BE2C (cell line): ENCODE data around the gene HTT-AS.

Source experiments
- DNase-seq: peaks from one replicate; pipeline ENCODE4 v3.0.0-alpha.2; 2020
- H3K27me3 ChIP-seq: fragments of 250-450 bp; sonication (Bioruptor Pico); 2 replicates; pipeline ENCODE4 v1.5.1; 2020; ENCODE audit warnings: mild to moderate bottlenecking
- H3K36me3 ChIP-seq: fragments of 250-450 bp; sonication (Bioruptor Pico); 2 replicates; pipeline ENCODE4 v1.5.1; 2020; ENCODE audit warnings: mild to moderate bottlenecking
- H3K4me1 ChIP-seq: fragments of 250-450 bp; sonication (Bioruptor Pico); 2 replicates; pipeline ENCODE4 v1.5.1; 2020
- H3K4me3 ChIP-seq: 2 replicates; pipeline ENCODE4 v1.5.1; 2011; ENCODE audit warnings: low read depth, low read length
- H3K9me3 ChIP-seq: fragments of 250-450 bp; sonication (Bioruptor Pico); 2 replicates; pipeline ENCODE4 v1.5.1; 2020
- TF ChIP-seq, protein P1 (sequence below): IDR thresholded peaks from 2 replicates; pipeline ENCODE4 v1.5.1; 2012; ENCODE audit warnings: mild to moderate bottlenecking, low read depth, low read length

Gene HTT-AS

GRCh38 chr4:3073158-3074077 lies 920 bp downstream of the HTT-AS start:
- TF ChIP-seq, protein P1, sequence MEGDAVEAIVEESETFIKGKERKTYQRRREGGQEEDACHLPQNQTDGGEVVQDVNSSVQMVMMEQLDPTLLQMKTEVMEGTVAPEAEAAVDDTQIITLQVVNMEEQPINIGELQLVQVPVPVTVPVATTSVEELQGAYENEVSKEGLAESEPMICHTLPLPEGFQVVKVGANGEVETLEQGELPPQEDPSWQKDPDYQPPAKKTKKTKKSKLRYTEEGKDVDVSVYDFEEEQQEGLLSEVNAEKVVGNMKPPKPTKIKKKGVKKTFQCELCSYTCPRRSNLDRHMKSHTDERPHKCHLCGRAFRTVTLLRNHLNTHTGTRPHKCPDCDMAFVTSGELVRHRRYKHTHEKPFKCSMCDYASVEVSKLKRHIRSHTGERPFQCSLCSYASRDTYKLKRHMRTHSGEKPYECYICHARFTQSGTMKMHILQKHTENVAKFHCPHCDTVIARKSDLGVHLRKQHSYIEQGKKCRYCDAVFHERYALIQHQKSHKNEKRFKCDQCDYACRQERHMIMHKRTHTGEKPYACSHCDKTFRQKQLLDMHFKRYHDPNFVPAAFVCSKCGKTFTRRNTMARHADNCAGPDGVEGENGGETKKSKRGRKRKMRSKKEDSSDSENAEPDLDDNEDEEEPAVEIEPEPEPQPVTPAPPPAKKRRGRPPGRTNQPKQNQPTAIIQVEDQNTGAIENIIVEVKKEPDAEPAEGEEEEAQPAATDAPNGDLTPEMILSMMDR = 0 out of 2 replicates have a peak, but pooled peaks have one; percentile 2
- H3K27me3 ChIP-seq = no peaks in the 10 kb centered on the region
- DNase-seq = no peak
- H3K36me3 ChIP-seq = no peaks in the 10 kb centered on the region
- no peaks in the 10 kb centered on the region for H3K4me1 ChIP-seq
- H3K9me3 ChIP-seq = no peaks in the 10 kb centered on the region
- H3K4me3 ChIP-seq = peak overlapping the region; percentile 61

- DNase-seq = no peak
- Histone ChIP-seq H3K27me3 (no peaks in the 10 kb centered on the region), H3K4me1 (no peaks in the 10 kb centered on the region), H3K4me3 (no peak overlapping the region), H3K9me3 (no peaks in the 10 kb centered on the region), H3K36me3 (no peaks in the 10 kb centered on the region)
- TF ChIP-seq, protein P1 = no peak
These were observed 2.5 kb downstream of the HTT-AS start for GRCh38 chr4:3071811-3072210.

DNA sequence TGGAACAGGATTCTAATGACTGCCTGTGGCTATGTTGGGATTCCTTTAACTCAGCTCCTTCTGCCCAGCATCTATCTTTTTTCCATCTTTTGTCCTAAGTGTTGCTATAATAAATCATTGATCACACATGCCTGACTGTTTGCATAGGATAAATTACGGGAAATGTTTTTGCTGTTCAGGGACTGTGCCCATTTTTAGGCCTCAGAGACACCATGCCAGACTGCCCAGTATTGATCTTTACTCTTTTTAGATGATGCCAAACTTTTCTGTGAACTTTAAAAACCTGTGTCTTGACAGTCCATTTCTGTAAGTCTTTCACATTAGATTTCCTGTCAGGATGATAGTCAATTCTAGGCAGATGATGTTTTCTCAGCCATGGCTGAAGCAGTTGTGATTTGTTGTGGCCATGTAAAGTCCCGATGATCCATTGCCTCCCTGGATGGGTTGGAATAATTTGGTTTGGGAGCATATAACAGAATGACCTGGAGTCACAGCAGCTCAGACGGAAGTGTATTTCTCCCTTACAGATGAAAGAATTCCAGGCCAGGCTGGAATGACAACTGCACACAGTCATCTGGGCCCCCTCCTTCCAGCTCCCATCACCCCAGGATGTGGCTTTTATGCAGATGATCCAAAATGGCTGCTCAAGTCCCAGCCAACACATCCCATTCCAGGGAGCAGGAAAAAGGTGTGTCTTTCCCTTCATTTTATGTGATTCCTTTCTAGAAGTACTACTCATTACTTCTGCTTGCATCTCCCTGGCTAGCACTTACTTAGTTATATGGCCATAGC lies 3.4 kb downstream of the HTT-AS start:
- no peak overlapping the region for H3K4me3 ChIP-seq
- H3K4me1 ChIP-seq = no peaks in the 10 kb centered on the region
- DNase-seq = no peak
- TF ChIP-seq, protein P1 = no peak
- H3K9me3 ChIP-seq = no peaks in the 10 kb centered on the region
- no peaks in the 10 kb centered on the region for H3K27me3 ChIP-seq
- no peaks in the 10 kb centered on the region for H3K36me3 ChIP-seq

DNA sequence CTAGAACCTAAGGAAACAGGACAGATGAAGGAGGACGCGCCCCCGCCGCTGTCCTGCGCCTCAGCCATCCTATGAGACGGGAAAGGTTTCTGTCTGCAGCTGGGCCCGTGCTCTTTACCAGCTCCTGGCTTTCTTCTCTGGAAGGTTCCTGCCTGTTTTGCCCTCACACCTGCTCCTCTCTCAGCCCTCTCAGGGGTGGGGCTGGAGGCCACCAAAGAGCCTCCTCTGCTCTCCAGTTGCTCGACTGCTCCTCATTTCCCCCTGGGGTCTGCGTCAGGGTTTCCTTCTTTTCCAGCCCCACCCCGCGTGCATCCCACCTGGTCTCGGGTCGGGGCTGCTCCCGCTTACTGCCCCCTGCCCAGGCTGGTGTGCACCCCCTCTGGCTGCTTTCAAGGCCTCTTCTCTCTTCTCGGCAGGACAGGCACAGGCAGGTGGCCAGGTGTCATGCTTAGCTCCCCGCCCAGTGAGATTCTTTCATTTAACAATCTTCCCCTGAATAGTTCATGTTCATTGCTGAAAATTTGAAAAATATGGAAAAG lies 4.6 kb downstream of the HTT-AS start:
- no peaks in the 10 kb centered on the region for H3K4me1 ChIP-seq
- no peak for DNase-seq
- no peaks in the 10 kb centered on the region for H3K27me3 ChIP-seq
- H3K9me3 ChIP-seq = no peaks in the 10 kb centered on the region
- H3K36me3 ChIP-seq = no peaks in the 10 kb centered on the region
- H3K4me3 ChIP-seq = no peak overlapping the region
- TF ChIP-seq, protein P1 = no peak

DNA sequence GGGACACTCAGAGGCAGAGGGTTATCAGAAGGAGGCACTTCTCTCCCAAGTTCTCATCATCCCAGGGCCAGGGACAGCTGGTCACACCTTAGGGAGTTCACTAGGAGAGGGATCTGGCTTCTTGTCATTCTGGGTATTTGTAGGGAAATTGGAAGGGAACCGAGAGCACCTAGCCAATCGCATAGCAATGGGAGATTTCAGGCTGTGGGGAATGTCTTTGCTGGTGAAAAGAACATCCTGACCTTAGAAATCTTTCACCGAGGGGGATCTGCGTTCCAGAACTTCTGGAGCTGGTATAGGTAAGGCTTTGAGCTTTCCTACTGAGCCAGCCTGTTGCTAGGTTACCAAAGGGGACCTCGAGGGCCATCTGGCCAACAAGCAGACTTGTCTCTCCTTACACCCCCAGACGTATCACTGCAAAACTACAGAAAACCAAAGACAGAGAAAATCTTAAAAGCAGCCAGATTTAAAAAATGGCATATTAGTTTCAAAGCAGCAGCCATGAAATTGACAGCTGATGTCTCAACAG lies 6.8 kb downstream of the HTT-AS start:
- TF ChIP-seq, protein P1 = no peak
- no peak overlapping the region for H3K4me3 ChIP-seq
- H3K9me3 ChIP-seq = no peaks in the 10 kb centered on the region
- H3K36me3 ChIP-seq = no peaks in the 10 kb centered on the region
- no peaks in the 10 kb centered on the region for H3K4me1 ChIP-seq
- no peak for DNase-seq
- H3K27me3 ChIP-seq = no peaks in the 10 kb centered on the region
